ENCODE results near the gene TECPR2.

GRCh38 chr14:102348376-102348775 is 14.4 kb upstream of the TECPR2 start:
- TF ChIP-seq MAX (IDR thresholded peaks at IDR 0.05), result no peak
- TF ChIP-seq CTCF (IDR thresholded peaks at IDR 0.05; ENCODE audit: low read depth, low read length, missing input control), result no peak
- TF ChIP-seq SP1 (IDR thresholded peaks at IDR 0.05), result no peak
- no peak for TF ChIP-seq GABPA (IDR thresholded peaks at IDR 0.05 in 1 of 2, conservative IDR thresholded peaks at IDR 0.05 in 1 of 2)
- TF ChIP-seq EGR1 (IDR thresholded peaks at IDR 0.05; ENCODE audit: low read depth in 2 of 2), result no peak
- no peak for TF ChIP-seq JUND (IDR thresholded peaks at IDR 0.05)
